Stimulated activated CD4-positive, alpha-beta T cell treated with anti-CD3 and anti-CD28 coated beads, Interleukin-1b, Interleukin-23, amount 100 ng/mL, for 4 hours (primary cell): ENCODE data around the gene SYTL2.
"Not testable (repeated sequence)": the region's sequence is repeated elsewhere in the genome, so short reads cannot be mapped to it uniquely, and the experiment has no call there.

Experiments used
- DNase-seq, 2 donors: peaks; one replicate each; pipeline ENCODE4 v3.0.0-alpha.2; 2020; ENCODE audit warnings: low read depth in 2 of 2

SYTL2 gene

GRCh38 chr11:85791409-85791990, 19.4 kb downstream of the SYTL2 start:
- DNase-seq = no peak

- no peak for DNase-seq
These were observed 22.9 kb downstream of the SYTL2 start for GRCh38 chr11:85787809-85788760.

- DNase-seq = no peak
These were observed 23.8 kb downstream of the SYTL2 start for GRCh38 chr11:85787168-85787567.

- no peak for DNase-seq
These were observed 26.3 kb downstream of the SYTL2 start for GRCh38 chr11:85784480-85785265.

DNA sequence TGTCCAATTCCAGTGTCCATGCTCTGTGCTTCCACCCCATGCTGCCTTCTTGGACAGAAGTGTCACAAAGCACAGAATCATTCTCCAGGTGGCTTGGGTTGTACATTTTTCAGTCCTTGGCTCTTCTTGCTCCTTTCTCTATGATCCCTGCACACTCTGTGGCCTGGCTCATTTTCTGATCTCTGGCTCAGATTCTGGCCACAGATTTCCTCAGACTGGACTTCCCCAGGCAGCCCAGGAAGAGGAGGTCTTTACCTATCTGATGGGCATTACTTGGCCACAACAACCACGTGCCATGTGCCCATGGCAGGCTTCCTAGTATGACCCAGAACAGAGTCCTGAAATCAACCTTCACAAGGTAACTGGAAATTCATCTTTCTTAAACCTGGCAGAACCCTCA, 27.2 kb downstream of the SYTL2 start:
- DNase-seq = no peak

GRCh38 chr11:85780780-85781517, 30.0 kb downstream of the SYTL2 start:
- not testable (repeated sequence) for DNase-seq

GRCh38 chr11:85779956-85780640, 30.8 kb downstream of the SYTL2 start:
- no peak for DNase-seq

GRCh38 chr11:85777603-85777972, 33.4 kb downstream of the SYTL2 start:
- DNase-seq = not testable (repeated sequence)

GRCh38 chr11:85776951-85777602, 33.9 kb downstream of the SYTL2 start:
- DNase-seq = no peak

DNA sequence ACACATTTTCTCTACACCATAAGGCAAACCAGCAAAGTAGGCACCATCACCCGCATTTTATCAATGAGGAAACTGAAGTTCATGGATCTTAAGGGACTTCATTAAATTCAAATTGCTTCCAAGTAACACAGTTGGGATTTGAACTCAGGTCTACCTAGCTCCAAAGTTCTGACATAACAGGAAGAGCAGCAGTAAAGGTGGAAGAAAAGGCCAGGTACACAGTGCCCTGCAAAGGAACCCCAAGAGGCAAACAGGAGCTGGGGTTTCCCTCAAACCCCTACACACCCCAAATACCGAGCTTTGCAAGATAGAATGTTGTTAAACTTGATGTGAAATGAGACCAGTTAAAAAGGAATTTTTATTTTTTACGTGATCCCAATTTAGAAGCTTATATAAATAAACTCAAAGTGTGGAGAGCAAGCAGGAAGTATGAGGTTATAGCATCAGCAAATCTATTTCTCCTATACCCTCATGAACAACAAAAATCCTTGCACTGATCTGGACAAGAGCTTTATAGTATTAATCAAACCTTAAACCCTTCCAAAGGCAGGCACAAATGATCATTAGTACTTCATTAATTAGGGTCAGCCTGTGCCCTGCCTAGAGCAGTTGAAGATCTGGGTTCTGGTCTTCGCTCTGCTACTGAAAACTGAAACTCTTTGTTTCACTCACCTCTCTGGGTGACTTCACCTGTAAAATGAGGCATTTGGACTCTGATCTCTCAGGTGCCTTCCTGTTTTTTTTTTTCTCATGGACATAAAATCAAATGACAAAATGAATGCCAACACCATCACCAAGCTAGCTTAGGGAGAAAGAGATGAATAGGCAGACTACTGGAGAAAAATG, 36.5 kb downstream of the SYTL2 start:
- no peak for DNase-seq

DNA sequence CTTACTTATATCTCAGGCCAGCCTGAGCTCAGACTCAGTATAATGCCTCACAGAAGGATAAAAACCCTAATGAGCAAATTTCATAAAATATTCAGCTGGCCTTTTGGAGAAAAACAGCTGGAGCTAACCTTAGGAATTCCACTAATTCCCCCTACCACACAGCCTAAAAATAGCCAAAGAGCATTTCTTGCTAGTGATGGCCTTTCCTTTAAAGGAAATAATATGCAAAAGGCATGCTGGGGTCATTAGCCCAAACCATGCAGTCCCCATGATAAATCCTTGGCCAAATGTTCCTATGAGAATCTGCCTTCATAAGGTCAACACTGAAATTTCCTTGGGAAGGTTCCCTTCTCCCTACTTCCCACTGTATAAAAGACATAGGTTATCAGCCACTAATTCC, 38.2 kb downstream of the SYTL2 start:
- no peak for DNase-seq

GRCh38 chr11:85771568-85771967, 39.4 kb downstream of the SYTL2 start:
- no peak for DNase-seq

DNA sequence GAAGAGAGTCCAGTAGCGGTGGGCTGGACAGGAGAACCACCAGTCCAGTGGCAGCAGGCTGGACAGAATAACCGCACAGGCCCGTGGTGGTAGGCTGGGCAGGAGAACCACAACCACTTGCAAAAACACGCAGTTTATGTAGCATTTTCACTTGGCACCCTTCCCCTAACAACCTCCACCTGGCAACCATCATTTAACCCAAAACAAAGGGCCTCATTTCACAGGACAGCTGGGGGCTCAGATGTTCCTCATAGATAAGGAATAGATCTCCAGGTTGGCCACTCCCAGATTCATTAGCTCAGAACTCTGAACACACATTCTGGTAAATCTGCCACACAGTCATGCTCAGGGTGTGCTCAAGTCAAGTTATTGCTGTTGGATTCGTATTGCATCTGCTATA, 41.2 kb downstream of the SYTL2 start:
- DNase-seq = no peak

GRCh38 chr11:85768473-85769146, 42.3 kb downstream of the SYTL2 start:
- DNase-seq = no peak

- no peak for DNase-seq
These were observed 43.5 kb downstream of the SYTL2 start for GRCh38 chr11:85767246-85767945.

DNA sequence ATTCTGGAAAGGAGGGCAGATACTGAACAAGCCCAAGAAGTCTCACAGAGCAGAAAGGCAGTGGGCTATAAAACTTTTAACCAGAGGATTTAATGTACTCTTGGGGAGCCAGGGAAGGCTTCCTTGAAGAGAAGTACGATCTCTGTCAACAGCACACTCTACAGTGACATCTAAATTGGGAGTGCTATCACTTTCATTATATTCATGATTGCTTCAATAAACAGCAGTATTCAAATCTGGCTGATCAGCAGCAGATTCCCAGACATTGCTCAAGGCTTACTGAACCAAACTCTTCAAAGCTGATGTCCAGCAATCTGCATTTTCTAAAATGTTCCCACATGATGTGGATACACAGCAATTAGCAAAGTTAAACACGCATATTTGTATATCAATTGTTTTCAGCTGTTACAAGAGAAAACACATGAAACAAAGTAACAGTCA, 44.2 kb downstream of the SYTL2 start:
- no peak for DNase-seq

DNA sequence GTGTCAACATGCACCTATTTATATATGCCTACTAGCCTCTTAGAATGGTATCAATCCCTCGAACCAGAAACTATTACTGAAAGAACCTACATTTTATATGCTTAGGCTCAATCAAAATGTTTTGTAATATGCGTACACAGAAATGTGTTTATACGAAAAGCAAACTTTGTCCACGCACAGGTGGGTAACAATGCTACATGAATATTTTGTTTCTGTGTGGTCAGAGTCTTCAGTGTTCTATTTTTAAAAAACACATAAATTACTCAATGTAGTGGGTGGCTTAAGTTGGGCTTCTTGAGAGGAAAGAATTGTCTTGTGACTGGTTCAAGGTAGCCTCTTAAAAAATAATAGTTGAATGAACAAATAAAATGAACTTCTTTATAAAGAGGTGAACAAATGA, 46.1 kb downstream of the SYTL2 start:
- no peak for DNase-seq

DNA sequence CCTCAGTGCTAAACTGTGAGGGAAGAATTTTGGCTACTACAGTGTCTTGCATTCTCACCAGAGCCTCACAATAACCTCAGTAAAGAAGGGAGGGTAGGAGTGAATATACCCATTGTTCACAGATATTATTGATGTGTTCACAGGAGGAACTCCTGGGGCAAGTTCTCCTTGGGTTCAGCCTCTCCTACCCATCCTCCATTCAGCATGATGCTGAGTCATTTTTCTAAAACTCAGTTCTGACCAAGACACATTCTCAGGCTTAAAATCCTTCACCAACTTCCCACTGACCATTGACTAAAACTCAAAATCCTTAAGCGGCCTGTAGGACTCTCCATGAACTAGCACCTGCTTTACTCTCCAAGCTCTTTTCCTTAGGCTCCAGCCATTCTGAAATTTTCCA, 48.7 kb downstream of the SYTL2 start:
- DNase-seq = no peak
